Inflammatory macrophage treated with lipopolysaccharide for 1 hour (primary cell): ENCODE results near the gene FHL5.
"Not testable (repeated sequence)": the region's sequence is repeated elsewhere in the genome, so short reads cannot be mapped to it uniquely, and the experiment has no call there.

Experiments used
- DNase-seq, 2 donors: peaks; one replicate each; pipeline ENCODE4 v3.0.0-alpha.2; 2020 to 2022

The FHL5 gene, protein sequence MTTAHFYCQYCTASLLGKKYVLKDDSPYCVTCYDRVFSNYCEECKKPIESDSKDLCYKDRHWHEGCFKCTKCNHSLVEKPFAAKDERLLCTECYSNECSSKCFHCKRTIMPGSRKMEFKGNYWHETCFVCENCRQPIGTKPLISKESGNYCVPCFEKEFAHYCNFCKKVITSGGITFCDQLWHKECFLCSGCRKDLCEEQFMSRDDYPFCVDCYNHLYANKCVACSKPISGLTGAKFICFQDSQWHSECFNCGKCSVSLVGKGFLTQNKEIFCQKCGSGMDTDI

DNA sequence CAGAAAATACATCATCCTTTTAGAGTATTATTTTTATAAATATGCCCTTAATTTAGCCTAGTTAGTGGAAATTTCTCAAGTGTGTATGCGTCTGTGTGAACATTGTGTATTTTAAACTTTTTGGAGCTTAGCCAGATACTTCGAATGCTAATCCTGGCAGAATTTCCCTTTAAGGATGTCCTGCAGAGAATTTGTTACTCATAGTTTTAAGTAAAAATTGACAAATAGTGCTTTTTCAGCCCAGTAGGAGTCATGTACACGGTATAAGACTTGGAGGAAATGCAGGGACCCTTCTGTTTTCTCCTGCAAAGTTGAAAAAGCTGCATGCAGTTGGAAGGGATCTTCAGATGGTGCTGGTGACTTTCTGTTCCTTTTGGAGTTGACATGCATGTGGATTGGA, at the start of gene FHL5:
Gene FHL5 (plus strand): TSS at position 243 of the 400 bp plus-strand sequence. CDS start 40,486 bp downstream, outside the sequence.
- DNase-seq: no peak

DNA sequence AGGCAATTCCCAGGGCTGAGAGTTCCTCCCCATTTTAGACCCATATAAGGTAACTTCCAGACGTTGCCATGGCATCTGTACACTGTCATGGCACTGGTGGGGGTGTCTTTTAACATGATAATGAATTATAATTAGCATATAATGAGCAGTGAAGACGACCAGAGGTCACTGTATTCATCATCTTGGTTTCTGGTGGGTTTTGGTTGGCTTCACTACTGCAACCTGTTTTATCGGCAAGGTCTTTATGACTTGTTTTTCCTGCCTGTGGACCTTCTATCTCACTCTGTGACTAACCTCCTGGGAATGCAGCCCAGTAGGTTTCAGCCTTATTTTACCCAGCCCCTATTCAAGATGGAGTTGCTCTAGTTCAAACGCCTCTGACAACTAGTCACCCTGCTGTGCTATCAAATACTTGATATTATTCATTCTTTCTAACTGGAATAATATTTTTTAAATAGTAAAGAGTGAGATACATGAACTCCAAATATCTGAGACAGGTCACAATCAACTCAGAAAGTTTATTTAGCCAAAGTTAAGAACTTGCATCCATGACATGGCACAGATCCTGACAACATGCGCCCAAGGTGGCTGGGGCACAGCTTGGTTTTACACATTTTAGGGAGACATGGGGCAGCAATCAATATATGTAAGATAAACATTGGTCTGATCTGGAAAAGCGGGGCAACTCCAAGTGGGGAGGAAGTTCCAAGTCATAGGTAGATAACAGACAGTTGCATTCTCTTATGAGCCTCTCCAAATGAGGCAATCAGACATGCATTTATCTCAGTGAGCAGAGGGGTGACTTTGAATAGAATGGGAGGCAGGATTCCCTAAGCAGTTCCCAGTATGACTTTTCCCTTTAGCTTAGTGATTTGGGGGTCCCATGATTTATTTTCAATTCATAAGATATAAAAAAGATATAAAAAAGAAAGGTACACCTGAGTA, 42.5 kb upstream of the FHL5 start:
- DNase-seq: no peak

DNA sequence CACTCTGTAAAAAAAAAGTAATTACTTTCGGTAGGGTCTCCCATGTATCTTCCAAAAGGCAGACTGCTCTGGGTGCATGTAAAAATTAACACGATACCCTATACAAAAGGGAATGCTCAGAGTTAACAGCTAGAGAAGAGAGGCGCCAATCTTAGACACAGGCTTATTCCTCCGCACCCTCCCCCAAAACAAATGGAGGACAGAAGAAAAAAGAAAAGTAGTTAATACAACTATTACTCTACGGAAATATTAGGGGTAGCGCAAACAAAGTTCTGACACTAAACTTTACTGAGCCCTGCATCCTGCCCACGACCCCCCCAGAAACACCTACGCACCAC, 41.7 kb upstream of the FHL5 start:
- no peak for DNase-seq

DNA sequence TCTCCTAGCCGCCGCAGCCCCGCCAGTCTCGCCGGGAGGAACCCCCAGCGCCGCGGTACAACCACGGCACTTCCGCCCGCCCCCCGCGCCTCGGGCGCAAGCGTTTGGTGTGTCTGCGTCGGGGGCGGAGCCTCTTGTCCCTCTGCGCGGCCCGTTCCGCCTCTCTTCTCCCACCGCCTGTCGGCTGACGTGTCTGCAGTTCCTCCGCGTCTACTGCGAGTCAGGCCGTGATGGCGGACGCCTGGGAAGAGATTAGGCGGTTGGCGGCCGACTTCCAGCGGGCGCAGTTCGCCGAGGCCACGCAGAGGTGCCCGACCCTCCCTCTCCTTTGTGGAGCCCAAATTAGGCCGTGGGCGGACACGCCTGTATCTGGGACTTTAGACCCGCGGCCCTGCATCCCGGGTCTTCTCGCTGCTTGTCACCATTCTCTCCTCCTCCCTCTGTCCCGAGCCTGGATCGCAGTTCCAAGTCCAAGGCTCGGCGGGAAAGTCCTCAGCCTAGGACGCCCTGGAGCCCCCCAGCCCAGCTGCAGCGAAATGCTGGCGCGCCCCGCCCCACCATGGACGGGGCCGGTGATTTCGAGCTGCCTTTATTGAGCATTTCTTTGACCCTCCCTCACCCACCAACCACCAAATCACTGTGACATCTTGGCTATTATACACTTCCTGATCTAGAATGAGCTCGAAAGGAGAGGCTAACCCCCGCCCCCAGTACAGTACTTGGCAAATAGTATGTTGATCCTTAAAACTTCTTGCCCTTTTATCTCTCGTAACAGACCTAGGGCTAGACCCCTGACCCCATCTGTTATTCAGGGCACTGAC, 41.1 kb upstream of the FHL5 start, which contains the start of gene UFL1:
Gene UFL1 (plus strand): TSS at position 163 of the 821 bp plus-strand sequence. CDS start 68 bp downstream, at position 231.
- DNase-seq: peak; percentile 92

DNA sequence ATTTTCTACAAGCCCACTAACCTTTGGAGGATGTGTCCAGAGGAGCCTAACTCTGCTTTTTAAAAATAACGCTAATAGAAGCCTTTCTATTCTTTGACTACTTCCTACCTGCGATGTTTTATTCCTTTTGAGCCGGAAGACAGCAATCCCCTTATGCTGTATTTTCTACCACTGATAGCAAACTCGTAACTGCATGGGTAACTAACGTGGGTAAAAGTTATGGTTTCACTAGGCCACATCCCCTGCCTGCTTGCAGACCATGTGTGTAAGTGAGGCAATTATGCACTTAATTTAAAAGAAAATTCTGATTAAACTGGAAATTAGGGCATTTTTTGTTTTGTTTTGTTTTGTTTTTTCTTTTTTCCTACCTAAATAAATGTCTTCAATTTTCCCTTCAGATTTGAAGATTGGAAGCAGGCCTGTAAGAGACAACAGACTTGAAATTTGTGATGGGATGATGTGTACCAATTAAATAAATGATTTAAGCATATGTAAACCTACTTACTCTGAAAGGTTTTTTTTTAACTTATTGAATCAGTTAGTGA, 40.4 kb upstream of the FHL5 start:
- peak in 1 of 2 donors; percentile 29 for DNase-seq

DNA sequence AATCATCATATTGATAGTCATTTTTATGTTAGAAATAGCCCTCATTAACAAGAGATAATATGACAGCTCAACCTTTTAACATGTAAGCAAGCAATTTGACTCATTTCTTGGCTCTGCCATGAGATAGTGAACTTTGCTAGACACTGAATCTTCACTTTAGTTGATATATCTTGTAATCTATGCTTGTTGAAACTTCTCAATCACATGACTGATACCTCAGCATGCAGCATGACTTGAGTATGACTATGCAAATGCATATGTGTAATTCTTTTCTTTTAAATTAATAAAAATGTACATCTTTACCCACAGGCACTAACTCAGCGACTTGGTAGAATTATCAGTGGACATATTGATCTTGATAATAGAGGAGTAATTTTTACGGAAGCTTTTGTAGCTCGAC, 34.7 kb upstream of the FHL5 start:
- no peak for DNase-seq

DNA sequence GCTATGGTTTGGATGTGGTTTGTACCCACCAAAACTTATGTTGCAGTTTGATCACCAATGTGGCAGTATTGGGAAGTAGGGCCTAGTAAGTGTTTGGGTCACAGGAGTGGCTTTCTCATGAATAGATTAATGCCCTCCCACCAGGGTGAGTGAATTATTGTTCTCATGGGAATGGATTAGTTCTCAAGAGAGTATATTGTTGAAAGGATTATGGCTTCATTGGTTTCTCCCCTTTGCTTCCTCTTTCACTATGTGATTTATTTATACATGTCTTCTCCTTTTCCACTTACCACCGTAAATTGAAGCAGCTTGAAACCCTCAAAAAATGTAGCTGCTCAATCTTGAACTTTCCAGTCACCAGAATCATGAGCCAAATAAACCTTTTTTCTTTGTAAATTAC, 30.5 kb upstream of the FHL5 start:
- no peak for DNase-seq

DNA sequence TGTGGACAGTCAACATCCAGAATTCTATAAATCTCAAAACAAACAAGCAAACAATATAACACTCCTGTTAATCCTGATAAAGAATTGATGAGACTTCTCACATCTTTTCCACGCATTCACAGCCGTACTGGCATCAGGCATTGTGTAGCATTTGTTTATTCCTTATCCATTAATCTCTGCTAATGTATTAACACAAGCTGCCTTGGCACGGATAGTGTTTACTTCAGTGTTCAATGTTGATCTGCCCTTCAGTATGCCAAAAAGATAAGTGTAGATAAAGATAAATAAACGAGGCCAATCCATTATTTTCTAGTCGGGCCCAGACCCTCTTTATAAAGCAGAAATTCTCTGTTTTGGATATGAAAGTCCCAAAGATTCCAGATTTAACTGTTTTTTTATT, 25.2 kb upstream of the FHL5 start:
- no peak for DNase-seq

DNA sequence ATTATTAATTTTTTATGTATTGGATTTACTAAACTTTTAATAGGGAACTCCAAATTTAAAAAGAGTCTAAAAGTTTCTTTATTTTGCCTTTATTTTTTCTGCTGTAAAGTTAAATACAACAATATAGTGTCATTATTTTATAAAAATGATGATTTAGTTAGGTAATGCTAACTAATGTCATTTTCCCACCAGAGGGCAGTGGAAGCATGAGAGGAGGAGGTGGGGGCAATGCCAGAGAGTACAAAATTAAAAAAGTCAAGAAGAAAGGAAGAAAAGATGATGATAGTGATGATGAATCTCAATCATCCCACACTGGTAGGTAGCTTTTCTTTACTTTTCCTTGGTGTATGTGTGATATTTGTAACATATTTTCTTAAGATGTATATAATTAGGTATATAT, 20.2 kb upstream of the FHL5 start:
- no peak for DNase-seq

DNA sequence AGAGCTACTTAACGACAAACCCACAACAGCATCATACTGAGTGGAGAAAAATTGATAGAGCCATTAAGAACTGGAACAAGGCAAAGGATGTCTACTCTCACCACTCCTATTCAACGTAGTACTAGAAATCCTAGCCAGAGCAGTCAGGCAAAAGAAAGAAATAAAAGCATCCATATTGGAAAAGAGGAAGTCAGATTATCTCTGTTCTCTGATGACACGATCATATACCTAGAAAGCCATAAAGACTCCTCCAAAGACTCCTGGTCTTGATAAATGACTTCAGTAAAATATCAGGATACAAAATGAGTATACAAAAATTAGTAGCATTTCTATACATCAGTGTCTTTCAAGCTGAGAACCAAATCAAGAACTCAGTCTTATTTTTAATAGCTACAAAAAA, 17.0 kb upstream of the FHL5 start:
- DNase-seq: no peak

DNA sequence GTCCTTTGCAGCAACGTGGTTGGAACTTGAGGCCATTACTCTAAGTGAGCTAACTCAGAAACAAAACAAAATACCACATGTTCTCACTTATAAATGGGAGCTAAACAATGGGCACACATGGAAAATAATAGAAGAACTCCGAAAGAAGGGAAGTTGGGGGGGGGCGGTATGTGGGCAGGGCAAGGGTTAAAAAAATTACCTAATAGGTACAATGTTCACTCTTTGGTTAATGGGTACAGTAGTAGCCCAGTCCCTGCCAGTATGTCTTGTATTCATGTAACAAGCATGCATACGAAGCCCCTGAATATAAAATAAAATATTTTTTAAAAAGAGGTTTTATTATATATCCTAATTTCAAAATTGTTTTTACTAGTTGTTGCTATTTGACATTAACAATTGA, 15.3 kb upstream of the FHL5 start:
- no peak for DNase-seq

DNA sequence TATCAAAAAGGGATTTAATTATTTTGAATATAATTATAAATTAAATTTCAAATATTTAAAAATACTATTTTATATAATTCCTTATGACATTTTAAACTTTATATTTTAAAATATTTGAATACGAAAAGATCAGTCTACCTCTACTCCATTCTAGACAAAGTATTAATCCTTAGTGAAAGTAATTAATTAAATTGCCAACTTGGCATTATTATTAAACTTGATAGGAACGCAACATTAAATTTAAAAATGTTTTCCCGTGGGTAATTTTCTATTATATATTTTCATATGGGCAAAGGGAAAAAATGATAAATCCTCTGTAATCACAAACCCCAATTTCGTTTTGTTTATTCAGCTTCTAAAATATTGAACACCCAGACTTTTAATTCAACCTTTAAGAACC, 8.4 kb upstream of the FHL5 start:
- no peak for DNase-seq

DNA sequence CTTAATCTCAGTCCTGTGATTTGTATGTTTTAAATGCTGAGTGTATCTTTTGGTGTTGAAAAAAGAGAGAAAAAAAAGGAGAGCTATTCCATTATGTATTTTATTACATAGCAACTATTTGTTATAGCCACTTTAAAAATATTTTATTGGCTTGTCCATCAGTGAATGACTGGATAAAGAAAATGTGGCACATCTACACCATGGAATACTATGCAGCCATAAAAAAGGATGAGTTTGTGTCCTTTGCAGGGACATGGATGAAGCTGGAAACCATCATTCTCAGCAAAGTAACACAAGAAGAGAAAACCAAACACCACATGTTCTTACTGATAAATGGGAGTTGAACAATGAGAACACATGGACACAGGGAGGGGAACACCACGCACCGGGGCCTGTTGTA, 3.2 kb upstream of the FHL5 start:
- not testable (repeated sequence) for DNase-seq

DNA sequence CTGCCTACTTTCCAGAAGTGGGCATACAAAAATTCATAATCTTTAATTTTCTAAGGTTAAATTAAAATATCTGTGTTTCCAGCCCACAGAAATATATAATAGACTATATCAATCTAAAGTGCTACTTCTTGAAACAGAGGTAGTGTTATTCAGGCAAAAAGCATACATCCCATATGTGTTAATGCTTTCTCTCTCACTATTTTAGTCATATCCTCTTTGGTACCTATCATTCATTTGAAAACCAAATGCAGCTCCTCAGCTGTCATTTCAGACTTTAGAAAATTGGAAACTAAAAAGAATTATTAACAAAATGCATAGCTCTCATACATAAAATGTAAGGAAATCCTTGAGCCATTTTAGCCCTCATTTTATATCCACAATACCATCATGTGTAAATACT, 925 bp downstream of the FHL5 start:
- no peak for DNase-seq

DNA sequence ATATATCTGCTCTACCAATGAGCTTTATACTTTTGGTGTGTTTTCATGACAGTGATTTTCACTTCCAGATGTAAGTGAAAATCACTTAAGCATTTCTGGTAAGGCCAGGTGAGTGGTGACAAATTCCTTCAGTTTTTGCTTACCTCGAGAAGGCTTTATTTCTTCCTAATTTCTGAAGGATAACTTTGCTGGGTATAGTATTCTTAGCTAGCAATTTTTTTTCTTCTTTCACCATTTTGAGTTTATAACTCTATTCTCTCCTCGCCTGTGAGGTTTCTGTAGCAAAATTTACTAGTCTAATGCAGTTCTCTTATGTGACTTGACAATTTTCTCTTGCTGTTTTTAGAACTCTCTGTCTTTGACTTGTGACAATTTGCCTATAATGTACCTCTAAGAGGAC, 7.1 kb downstream of the FHL5 start:
- DNase-seq: no peak

DNA sequence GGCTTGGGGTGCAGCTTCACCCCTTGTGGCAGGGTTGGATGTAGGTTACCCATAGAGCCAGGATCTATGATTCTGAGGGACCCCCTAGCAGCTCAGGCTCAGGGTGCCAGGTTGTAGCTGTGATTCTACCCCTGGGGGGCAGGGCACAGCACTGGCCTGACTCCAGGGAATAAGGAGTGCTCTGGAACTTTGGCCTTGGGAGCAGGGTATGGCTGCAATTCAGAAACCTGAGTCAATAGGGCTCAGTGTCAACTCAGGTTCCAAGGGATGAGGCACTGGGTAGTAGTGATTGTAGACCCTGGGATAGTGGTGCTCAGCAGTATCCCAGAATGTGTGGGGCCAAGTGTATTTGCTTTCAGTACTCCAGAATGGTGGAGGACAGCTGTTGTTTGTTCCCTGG, 8.6 kb downstream of the FHL5 start:
- DNase-seq: no peak

DNA sequence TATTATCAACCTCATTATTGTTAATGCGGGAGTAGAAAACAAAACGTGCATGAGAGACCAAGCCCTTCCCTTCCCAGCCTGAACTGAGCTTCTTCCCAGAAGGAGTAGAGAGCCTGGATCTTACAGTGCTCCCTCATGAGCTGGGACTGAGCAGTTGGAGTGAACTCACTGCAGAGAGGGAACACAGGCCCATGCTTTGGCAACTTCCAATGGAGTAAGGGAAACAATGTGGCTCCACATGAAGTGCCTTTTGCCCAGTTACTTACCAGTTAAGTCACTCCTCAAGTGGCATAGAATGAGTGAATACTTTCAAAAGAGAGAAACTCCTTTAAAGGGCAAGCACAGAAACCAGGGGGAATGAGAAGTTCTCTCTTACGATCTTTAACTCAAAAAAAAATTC, 12.4 kb downstream of the FHL5 start:
- no peak for DNase-seq

DNA sequence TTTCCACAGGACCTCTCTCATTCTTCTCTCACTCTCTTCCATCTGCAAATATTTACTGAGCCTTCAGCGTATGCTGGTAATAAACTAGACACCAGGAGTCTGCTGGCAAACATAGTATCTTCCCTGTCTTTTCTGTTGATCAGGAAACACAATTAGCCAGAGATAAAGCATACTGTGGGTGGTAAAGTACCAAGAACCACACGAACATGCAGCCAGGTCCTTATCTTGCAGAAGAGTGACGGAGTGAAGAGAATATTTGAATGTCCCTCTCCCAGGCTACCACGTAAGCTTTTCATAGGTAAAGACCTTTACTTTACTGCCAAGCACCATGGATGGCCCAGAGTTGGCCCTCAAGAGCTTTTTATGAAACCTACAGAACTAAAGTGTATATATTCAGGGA, 13.3 kb downstream of the FHL5 start:
- DNase-seq: no peak

DNA sequence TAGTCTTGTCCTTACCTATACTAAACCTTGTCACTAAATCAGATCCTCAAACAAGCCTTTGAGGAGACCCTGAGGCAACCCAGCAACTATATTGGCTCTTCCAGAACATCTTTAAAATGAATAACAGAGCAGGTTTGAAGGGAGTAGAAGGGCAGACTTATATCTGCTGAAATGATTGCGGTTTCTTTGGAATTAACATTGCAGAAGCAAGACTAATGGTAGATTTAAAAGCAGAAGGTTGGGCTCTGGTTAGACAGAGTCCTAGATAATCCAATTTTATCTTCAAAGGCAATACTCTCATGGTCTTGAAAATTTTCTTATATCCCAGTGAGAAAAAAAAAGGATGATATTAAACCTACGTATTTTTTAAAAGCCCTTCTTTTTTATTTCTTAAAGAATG, 19.1 kb downstream of the FHL5 start:
- no peak for DNase-seq

DNA sequence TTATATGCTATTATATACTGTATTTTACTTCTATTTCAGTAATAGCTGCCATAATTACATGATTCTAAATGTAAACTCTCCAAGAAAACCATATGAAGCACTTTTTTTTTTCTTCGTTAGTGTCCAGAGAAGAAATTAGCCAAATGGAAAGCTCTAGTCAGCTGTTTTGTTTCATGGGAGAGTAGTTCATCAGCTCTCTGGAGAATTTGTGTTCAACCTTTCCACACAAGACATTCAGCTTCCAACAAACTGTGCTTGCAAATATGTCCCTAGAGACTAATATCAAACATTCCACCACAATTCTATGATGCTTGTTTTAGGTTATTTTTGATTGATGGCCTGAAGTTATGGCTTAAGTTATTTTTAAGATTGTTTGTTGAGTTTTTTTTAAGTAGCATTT, 19.5 kb downstream of the FHL5 start:
- DNase-seq: no peak

DNA sequence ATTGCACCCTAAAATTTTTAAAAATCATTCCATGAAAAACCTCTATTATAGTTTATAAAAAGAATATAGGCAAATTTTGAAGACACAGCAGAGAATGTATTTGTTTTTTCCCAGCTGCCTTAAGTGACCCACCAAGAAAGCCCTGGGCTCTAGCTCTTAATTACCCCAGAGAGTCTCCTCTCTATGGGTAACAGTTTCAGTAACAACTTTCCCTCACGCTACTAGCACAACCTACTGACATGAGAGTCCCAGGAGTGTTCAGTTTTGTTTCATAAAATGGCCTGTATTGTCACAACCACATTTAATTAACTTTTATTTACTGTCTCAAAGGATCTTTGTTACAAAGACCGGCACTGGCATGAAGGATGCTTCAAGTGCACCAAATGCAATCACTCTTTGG, 41.5 kb downstream of the FHL5 start:
- no peak for DNase-seq

DNA sequence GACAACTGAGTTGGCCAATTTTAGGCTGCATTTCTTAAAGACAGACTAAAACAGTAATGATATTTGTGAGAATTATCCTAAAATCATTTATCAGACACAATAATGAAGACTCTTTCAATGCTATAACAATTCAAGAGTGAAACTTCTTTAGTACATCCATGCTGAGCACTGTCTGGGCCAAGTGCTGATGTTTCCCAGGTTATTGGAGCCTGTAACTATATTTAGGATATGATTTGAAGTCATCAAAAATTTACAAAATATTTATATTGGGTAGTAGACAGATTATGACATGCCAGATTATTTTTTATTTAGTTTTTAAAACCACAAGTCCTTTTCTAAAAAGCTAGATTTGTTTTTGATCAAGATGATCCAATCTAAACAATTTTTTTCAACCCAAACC, 45.1 kb downstream of the FHL5 start:
- DNase-seq: no peak

DNA sequence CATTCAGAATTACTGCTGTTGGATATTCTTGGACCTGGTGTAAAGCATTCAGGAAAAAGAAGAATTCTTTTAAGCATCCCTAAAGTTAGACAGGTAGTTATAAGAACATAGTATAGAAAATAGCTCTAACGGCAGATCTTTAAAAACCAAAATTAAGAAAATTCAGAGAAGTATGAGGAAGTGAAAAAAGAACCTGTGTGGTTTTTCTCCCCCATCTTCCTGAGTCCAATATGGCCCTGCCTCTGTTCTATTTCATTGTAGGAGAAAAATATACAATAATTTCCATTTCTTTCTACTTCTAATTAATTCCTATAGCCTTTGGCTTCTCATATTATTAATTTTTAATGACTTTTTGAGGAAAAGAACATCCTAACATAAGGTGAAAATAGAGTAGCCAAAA, 47.1 kb downstream of the FHL5 start:
- DNase-seq: no peak
